ENCODE results near the gene ARHGEF16.

Gene ARHGEF16

DNA sequence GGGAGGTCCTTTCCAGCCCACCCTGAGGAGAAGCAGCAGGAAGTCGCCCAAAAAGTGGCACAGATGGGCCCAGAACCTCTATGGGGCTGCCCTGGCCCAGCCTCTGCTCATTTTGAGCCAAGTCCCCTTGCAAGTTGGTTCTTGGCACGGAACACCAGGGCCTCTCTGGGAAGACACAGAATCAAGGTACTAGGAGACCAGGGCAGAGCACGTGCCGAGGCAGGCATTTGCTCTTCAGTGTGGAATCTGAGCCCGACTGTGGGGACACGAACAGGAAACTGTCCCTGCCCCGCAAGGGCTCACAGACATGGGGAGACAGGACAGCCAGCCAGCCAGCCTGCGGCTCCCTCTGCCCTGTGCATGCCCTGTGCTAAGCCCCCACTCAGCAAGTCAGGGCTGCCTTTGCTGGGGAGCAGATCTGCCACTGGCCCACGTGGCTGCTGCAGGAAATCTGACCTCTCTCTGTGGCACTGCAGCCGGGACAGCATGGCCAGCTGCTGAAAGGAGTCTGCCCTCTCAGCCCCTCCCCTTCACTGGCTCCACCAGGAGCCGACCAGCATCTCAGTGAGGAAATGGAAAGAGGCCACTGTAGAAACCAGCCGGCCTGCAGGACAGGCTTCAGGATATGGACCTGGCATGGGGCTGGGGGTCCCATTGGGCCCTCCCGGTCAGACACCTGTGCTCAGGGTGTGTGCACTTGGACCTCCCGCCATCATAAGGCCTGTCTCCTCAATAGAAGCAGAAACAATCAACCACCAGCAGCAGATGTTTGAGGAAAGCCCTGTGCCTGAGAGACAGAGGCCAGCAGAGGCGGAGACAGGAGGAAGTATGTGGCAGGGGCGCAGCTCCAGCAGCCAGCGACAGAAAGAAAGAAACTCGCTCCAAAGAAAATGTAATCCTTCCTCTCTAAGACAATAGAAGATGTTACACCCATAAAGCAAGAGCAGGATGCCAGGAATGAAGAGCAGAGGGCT, 3.7 kb downstream of the ARHGEF16 start:
- DNase-seq, result no peak

DNA sequence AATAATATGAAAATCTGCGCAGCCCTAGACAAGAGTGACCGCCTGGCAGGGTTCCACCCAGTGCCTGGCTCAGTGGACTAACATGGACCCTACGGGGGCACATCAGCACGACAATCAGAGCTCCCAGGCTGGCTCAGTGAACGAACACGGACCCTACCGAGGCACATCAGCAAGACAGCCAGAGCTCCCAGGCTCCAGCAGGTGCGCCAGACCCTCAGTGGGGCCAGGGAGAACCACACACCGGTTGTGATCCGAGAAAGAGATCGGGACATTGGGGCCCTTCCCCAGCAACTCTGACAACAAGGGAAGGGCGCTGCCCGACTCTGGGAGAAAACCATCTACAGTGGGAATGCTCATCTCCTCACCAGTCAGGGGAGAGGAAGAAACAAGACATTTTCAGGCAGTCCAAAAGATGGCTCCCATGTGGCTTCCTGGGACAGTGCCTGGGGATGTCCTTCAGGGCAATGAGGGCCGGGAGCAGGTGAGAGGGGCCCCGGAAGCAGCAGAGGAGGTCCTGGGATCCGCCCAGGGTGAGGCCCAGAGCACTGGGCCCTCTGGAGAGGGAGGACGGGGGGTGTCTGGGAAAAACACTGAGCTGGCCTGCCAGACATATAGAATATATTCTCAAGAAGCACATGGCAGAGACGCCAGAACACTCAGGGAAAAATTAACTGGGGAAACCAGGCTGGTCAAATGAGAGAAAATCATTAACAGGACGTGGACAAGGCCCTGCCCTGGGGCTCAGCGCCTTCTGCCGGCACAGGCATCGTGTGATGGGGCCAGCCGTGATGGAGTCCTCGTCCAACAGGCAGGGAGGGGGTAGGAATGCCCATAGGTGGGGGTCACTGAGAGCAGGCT, 4.8 kb downstream of the ARHGEF16 start:
- no peak for DNase-seq

DNA sequence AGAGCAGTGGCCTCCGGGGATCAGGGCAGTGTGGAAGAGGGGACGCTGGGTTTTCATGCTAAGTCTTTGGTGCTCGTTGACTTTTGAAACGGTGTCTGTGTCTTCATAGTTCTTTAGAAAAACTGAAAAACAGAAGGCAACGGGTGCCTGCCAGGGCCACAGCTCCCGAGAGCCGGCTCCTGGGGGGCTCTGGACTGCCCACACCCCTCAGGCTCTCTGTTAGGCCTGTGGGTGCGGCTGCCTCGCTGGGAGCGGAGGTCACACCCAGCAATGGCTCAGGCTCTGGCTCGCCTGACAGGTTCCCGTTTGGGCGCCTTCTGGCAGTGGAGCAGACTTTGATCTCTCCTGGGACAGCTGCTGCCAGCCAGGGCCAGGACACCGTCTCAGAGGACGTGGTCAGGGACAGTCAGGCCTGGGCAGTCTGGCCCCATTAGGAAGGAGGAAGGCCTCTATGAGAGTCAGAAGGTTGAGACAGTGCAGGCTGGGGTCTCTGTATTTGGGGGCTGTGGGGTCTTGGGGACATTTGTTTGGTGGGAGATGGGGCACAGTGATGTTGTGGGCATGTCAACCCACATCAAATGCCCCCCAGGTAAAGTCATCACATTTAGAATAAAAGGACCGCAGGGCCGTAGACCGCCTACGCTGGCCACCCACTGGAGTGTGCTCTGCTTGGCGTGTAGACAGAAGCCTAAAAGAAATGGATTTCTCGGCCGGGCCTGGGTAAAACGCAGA, 5.6 kb downstream of the ARHGEF16 start:
- DNase-seq, result no peak

DNA sequence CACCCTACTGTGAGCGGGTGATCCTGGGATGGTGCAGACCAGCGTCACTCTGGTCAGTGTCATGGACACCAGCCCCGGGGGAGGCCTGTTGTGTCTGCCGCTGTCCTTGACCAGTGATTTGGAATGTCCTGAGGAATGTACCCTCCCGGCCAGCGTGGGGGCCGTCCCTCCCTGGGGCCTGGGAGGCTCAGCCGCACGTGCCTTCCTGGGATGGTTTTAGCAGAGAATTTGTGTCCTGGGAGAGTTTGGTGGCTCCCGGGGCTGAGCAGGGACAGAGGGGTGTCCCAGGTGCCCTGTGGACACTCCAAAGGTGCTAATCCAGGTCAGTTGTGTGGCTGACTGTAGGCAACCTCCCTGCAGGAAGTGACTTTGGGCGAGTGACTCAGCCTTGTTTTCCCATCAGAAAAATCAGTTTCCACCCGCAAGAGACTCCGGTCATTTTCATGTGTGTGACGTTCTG, 6.2 kb downstream of the ARHGEF16 start:
- DNase-seq, result no peak

DNA sequence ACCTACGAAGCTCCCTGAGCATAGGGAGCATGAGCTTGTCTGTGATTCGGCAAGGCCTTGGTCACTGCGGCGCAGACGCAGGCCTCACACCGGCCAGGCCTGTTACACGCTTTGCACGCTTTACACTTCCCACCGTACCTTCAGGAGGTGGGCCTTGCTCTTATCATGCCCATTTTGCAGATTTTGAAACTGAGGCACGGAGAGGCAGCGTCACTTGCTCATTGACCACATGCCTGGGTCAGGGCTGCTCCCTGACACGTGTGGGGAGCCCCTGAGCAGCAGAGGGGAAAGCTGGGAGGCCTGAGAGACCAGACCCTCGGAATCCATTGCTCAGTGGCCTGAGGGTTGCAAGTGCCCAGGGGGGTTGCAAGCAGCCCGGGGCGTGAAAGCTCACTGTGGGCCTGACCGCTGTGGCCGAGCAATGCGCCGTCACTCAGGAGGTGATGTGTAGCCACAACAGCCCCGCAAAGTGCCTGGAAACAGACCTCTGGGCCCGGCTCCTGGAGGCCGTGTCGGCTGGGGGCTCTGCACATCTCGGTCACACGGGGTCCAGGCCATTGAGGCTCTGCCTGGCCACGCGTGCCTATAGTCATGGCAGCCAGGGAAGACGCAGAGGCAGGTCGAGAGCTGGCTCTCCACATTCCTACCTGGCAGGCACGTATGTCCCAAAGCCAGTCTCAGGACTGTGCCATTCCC, 6.9 kb downstream of the ARHGEF16 start:
- no peak for DNase-seq

DNA sequence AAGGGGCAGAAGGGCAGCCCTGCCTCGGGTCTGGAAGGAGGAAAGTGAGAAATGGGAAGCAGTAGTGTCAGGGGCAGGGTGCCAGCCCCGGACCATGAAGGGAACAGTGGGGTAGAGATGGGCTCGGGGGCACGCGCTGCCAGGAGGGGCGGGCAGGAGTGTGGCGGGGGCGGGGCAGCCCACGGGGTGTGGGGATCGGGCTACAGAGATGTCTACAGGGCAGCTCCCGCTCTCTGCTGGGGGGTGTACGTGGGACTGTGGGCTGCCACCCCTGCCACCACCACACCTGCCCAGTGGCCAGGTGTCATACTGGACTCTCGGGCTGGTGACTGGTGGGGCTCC, 7.4 kb downstream of the ARHGEF16 start:
- DNase-seq, result no peak

DNA sequence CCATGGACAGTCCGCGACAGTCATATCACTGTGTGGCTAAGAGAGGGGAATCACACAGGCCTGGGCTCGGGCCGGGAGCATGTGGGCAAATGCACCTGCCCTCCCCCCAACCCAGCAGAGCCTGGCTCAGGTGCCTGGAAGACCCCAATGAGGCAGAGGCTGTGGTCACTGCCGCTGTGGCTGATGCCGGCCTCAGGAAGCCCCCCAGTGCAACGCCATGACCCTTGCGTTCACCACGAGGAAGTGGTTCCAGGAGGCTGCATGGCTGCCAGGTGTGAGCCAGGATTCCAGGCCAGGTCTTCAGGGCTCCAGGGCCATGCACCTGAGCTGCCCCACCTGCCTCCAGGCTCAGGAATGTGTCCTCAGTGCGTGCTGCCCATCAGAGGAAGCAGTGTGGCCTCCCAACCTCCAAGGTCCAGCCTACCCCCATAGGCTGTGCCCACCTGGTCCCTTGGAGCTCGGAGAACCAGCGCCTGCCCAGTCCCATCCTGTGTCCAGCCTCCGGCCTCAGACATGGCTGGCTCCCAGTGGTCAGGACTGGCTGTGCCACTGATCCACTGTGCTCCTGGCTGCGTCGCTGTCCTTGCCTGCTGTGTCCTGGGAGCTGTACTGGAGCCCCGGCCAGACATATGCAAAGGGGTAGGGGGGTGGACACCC, 8.0 kb downstream of the ARHGEF16 start:
- no peak for DNase-seq

DNA sequence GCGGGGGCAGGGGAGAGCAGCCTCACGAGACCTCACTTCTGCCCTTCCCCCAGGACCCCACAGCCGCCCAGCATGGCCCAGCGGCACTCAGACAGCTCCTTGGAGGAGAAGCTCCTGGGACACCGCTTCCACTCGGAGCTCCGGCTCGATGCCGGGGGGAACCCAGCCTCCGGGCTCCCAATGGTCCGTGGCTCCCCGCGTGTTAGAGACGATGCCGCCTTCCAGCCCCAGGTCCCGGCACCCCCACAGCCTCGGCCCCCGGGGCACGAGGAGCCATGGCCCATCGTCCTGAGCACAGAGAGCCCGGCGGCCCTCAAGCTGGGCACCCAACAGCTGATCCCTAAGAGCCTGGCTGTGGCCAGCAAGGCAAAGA, 8.5 kb downstream of the ARHGEF16 start:
- no peak for DNase-seq

DNA sequence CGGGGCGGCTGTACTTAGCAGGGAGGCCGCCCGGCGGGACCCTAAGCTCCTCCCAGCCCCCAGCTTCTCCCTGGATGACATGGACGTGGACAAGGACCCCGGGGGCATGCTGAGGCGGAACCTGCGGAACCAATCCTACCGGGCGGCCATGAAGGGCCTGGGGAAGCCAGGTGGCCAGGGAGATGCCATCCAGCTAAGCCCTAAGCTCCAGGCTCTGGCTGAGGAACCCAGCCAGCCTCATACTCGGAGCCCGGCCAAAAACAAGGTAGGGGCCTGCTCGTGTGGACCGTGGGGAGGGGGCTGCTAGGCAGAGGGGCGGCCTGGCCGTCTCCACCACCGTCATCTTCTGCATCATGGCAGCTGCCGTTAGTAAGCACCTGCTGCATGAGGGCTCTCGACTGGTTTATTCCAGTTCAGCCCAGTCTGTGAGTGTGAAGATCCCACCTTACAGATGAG, 9.0 kb downstream of the ARHGEF16 start:
- DNase-seq, result no peak

DNA sequence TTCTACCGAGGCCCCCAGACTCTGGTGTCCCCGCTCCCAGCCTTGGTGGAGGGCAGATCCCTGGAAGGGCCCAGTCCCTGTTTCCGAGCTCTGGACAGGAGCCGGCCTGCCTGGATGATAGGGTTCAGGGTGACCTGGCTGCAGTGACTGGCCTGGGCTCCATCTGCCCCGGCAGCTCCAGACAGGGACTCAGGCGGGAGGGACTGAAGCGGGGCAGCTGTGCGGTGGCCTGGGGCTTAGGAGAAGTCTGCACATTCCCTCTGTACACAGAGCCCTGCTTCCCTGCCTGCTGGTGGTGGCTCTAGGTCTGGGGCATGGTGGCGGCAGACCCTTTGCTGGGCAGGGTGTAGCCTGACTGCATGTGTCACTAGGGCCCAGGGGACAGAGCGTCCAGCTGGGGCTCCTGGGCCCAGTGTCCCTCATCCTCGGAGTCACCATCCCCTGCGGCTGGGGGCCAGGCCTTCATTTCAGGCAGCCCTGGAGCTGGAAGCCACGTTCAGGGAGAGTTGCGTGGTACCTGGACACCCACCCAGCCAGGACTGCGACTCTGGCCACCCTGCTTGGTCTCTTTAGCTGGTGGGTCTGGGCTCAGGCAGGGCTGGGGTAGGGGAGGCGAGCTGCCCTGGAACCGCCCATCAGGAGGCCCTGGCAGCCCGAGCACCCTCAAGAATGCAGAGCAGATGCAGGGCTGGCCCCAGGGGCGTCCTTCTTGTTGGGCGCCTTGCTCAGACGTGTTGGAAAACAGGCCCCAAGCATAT, 9.6 kb downstream of the ARHGEF16 start:
- DNase-seq, result no peak

DNA sequence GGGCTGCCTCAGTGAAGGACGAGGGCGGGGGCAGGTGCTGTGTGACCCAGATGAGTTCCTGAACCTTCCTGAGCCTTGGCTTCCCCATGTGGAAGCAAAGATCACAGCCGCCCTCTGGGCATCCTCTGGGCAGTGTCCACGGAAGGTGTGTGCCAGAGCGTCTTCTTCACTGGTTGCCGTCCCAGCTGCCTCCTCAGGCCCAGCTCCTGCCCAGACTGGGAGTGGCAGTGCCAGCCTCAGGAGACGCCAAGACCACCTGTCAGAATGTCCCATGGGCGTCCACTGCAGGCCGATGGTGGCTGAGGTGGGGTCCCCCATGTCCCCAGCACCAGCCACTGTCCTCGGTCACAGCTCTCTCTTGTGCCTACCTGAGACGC, 10.2 kb downstream of the ARHGEF16 start:
- DNase-seq, result no peak

DNA sequence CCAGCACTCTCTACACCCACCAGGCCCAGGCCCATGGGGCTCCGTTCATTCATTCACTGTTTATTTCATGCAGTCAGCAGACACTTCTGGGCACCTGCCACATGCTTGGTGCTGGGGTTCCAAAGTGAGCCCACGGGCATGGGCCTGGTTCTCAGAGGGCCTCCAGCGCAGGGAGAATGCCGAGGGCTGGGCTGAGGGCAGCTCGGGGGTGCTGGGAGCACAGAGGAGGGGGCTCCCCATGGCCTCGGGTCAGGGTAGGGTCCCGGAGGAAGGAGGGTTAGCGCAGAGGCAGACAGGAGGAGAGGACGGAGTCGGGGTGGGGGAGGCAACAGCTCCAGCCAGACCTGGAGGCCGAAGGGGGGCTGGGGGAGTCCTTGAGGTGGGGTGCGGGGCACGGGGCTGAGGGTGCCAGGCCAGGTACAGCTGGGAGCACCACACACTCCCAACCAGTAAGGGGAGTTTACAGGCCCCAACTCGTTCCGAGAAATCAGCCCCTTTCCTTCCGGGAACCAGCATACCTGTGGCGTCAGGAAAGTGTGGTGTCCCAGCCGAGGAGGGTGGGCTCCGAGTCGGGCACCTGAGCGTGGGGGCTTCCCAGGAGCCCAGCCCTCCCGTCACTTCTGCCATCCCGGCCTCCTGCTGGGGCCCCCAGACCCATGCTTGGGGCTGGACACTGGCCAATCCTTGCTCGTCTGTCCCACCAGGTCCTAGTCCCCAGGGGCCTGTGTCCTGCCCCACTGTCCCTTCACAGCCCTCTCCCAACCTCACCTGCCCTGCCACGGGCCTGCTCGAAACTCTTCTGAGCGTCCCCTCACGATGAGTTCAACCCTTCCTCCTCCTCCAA, 10.8 kb downstream of the ARHGEF16 start:
- DNase-seq, result no peak

DNA sequence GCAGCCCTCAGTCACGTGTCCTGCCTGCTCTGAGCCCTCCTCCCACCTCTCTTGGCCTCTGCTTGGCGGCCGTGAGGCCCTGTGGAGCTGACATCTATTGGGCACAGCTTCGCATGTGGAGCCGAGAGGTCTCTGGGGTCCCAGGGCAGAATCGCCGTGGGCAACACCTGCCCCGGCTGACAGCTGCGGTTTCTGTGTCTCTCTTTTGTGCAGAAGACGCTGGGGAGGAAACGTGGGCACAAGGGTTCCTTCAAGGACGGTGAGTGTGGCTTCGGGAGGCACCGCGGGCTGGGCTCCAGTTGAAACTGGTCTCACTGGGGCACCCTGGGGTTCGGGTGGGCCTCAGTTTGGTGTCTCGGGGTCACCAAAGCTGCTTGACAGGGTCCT, 11.5 kb downstream of the ARHGEF16 start:
- DNase-seq, result no peak

DNA sequence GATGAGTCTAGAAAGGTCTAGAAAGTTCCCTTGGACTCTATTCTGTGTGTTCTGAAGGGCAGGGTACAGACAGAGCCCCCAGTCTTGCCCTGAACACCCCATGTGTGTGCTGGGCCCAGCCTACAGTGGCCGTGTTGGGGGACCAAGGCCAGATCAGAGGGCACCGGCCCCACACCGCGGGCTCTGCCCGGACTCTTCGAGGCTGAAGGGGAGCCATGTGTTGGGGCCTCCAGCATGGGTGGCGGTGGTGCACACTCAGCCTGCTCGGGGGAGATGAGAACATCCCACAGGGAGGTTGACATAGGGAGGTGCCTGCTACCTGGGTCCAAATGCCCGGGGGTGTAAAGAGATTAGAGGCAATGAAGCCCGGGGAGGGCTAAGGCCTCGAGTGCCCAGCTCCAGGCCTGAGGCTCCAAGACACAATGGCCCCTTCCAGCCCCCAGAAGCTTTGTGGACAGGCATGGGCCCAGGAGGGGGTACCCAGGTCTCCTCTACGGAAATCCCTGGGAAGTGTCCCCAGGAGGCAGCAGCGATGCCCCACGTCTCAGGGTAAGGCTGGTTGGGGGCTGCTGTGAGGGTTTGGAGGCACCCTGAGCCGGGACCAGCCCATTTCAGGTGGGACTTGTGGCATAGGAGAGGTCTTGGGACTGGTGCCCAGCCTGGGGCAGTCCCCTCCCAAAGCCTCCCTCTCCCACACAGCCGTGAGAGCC, 12.1 kb downstream of the ARHGEF16 start:
- no peak for DNase-seq

DNA sequence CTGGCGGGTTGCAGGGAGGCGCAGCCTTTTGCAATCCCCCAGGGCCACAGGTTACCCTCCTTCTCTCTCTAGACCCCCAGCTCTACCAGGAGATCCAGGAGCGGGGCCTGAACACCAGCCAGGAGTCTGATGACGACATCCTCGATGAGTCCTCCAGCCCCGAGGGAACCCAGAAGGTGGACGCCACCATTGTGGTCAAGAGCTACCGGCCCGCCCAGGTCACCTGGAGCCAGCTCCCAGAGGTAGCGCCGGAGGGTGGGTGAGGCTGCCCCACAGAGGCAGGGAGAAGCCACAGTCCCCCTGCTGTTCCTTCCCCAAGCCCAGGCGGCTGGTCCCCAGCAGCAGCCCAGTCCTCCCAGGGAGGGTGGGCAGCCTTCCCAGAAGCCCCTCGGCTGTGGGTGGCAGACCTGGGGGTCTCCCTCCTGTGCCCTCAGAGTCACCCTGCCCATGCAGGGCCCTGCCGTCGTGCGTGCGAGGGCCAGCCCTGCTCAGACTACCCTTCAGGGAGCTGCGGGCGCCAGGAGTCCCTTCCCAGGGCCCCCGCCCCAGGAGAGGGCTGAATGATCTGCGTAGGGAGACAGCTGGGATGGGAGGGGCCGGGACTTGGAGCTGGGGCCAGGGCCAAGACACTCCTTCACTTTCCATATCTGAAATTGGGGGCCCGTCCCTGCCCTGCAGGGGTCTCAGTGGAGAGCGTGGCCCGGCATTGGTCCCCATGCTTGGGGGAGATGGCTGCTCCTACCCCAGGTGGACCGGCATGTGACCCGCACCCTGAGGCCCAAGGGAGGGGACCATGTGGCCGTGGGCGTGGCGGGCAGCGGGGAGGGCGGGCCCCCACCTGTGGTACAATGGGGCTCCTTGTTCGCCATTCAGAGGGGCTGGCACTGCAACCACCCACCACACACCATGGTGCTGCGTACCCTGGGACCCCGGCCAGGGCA, 12.9 kb downstream of the ARHGEF16 start:
- DNase-seq, result no peak

DNA sequence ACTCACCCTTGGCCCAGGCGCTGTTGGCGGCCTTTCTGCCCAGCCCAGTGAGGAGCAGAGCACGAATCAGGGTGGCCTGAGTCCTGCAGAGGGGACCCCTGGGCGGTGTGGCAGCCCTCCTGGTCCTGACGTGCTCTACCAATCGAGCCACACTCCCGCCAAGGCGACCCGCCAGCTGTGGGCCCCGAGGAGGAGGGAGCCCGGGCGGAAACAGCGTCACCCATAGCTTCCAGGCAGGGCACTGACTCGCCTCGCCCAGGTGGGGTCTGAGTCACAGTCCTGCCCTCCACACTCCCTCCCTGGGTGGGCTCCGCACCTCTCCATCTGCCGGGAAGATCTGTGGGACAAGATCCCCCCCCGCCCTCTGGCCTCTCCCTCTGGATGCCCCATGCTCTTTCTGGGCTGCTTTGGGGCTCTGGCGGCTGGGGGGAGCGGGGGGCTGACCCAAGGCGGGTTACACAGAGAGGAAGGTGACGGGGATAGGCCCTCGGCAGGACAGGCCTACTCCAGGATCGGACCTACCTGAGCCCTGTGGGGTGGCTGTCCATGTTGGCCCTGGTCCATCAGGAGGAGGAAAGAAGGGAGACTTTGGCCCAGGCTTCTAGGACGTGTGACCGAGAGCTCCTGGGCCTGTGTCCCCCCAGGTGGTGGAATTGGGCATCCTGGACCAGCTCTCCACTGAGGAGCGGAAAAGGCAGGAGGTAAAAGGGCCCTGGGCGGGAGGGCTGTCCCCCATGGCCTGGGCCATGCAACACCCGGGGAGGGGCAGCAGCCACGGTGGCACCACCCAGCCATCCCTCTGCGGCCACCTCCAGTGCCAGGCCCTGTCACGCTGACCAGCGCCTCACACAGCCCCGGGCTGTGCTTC, 14.0 kb downstream of the ARHGEF16 start:
- no peak for DNase-seq

DNA sequence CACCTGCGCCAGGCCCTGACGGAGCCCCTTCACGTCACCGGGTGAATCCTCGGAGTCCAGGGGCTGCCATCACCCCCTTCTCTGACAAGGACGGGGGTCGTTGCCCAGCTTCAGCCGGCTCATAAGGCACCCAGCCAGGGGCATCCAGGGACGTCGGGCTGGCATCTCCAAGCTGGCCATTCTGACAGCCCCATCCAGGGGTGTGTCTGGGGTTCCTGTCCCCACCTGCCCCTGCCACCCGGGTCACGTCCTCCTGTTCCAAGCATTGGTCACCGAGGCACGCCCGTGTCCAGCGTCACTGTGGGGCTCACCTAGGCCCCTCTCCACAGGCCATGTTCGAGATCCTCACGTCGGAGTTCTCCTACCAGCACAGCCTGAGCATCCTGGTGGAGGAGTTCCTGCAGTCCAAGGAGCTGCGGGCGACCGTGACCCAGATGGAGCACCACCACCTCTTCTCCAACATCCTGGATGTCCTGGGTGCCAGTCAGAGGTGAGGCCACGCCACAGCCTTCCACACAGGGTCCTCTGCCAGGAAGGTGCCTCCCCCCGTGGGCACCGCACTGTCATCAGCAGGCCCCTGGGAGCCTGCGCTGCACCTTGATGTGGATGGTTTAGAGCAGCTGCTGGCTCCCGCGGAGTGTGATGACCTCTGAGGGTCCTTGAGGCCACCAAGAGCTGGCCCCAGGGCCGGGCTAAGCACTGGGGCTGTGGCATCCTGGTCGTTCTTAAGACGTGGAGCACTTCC, 14.8 kb downstream of the ARHGEF16 start:
- no peak for DNase-seq
